Vagina (tissue), 2 donors: ENCODE results near the gene SLC66A1.

Experiments used
- POLR2A ChIP-seq, 2 donors: fragments of 450-650 bp; IDR thresholded peaks; one replicate each; pipeline ENCODE4 v1.6.1; 2017; ENCODE audit warnings: antibody characterized with exemption in 2 of 2, mild to moderate bottlenecking in 2 of 2, moderate library complexity in 2 of 2
- TF ChIP-seq, protein P1 (sequence below), 3 experiments: fragments of 450-650 bp in 2 of 3; fragments of 200-600 bp in 1 of 3; sonication (generic) in 1 of 3; IDR thresholded peaks; one replicate each; pipeline ENCODE4 v1.5.1; 2017 to 2019; ENCODE audit warnings: antibody characterized with exemption in 3 of 3, mild to moderate bottlenecking in 2 of 3, moderate library complexity in 2 of 3

DNA sequence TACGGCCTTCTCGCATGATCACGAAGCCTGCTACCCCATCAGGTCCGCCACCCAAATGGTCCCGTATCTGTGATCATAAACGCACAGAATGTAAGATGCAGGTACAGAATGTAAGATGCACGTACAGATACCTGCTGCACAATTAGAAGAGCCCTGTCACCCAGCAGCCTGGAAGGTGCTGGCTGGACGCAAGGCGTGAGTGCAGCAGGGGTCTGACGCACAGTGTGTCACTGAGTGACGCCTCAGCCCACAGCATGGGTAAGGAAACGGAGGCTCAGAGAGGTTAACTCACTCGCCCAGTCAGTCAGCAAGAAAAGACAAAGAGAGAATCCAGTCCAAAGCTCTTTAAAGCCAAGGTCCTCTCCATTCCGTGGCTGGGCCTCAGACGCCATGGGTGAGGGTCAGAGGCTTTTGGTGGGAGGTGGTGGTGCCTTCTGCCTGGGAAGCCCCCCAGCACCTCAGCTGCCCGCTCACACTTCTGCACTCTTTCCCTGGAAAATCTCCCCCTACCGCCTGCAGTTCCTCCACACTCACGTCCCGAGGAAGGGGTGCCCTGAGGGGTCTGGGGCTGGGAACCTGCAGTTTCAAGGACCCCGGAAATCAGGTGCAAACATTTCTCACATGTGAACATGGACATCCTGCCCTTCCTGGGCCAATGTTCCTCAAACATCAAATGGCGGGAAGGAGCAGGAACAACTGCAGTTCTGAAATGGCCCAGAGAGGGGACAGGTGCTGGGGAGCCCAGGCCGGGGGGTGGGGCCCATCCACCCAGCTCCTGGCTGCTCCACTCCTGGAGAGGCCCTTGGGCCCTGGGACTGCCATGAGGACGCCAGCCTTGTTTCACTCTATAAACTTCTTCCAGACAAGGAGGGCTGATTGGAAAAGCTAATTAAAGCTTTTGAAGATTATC, 59.4 kb downstream of the SLC66A1 start:
- no peak for TF ChIP-seq POLR2A (IDR thresholded peaks at IDR 0.05)
- TF ChIP-seq, protein P1, sequence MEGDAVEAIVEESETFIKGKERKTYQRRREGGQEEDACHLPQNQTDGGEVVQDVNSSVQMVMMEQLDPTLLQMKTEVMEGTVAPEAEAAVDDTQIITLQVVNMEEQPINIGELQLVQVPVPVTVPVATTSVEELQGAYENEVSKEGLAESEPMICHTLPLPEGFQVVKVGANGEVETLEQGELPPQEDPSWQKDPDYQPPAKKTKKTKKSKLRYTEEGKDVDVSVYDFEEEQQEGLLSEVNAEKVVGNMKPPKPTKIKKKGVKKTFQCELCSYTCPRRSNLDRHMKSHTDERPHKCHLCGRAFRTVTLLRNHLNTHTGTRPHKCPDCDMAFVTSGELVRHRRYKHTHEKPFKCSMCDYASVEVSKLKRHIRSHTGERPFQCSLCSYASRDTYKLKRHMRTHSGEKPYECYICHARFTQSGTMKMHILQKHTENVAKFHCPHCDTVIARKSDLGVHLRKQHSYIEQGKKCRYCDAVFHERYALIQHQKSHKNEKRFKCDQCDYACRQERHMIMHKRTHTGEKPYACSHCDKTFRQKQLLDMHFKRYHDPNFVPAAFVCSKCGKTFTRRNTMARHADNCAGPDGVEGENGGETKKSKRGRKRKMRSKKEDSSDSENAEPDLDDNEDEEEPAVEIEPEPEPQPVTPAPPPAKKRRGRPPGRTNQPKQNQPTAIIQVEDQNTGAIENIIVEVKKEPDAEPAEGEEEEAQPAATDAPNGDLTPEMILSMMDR (IDR thresholded peaks at IDR 0.05): no peak
